T-helper 1 cell treated with Interleukin-12 subunit alpha and Interleukin-12 subunit beta and Interleukin-4 antibody, amounts not matched to agents 30 μg/mL and 1 μg/mL, for 36 hours (primary cell): ENCODE measurements around the gene KLHDC10.
"Not testable (repeated sequence)": the region's sequence is repeated elsewhere in the genome, so short reads cannot be mapped to it uniquely, and the experiment has no call there.

Source experiments
- H3K27ac Mint-ChIP-seq: one replicate; pipeline ENCODE4 v1.8.0; 2021; ENCODE audit warnings: mild to moderate bottlenecking, mixed read lengths
- H3K27me3 Mint-ChIP-seq: one replicate; pipeline ENCODE4 v1.8.0; 2021; ENCODE audit warnings: low read depth, mixed read lengths
- H3K36me3 Mint-ChIP-seq: one replicate; pipeline ENCODE4 v1.8.0; 2021; ENCODE audit warnings: low read depth, mixed read lengths
- H3K4me1 Mint-ChIP-seq: one replicate; pipeline ENCODE4 v1.8.0; 2021; ENCODE audit warnings: low read depth, mixed read lengths
- H3K4me3 Mint-ChIP-seq: one replicate; pipeline ENCODE4 v1.8.0; 2021; ENCODE audit warnings: mild to moderate bottlenecking, moderate library complexity, mixed read lengths
- H3K9me3 Mint-ChIP-seq: one replicate; pipeline ENCODE4 v1.8.0; 2021; ENCODE audit warnings: mixed read lengths

Gene KLHDC10

DNA sequence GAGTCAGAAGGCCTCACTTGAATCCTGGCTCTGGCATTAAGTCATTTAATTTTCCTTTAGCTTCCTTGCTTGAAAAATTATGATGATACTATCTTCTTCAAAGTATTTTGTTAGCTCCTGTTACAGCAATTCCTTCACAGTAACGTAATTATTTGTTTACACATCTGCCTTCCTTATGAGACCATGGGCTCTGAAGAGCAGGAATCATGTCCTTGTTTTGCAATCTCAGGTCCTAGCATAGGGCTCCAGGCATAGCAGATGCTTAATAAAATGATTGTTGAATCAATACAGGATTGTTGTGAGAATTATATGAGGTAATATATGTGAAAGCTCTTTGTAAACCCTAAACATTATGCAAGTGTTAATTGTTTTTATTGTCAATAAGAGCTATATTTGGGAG lies 25.5 kb downstream of the KLHDC10 start:
- H3K27me3 Mint-ChIP-seq = no peaks in the 10 kb centered on the region
- no peak overlapping the region for H3K4me3 Mint-ChIP-seq
- H3K36me3 Mint-ChIP-seq = peaks cover 3% of the 10 kb centered on the region
- H3K9me3 Mint-ChIP-seq = no peaks in the 10 kb centered on the region
- H3K27ac Mint-ChIP-seq = no peak overlapping the region
- peaks cover 2% of the 10 kb centered on the region for H3K4me1 Mint-ChIP-seq

GRCh38 chr7:130096243-130096827 lies 26.0 kb downstream of the KLHDC10 start:
- H3K27ac Mint-ChIP-seq = no peak overlapping the region
- no peak overlapping the region for H3K4me3 Mint-ChIP-seq
- peaks cover 2% of the 10 kb centered on the region for H3K4me1 Mint-ChIP-seq

GRCh38 chr7:130099331-130099730 lies 29.0 kb downstream of the KLHDC10 start:
- Mint-ChIP-seq H3K4me3 (no peak overlapping the region), H3K4me1 (no peaks in the 10 kb centered on the region)

More at GRCh38 chr7:130096243-130096827, 26.0 kb downstream of the KLHDC10 start:
- no peaks in the 10 kb centered on the region for H3K9me3 Mint-ChIP-seq
- no peaks in the 10 kb centered on the region for H3K27me3 Mint-ChIP-seq
- peaks cover 3% of the 10 kb centered on the region for H3K36me3 Mint-ChIP-seq

DNA sequence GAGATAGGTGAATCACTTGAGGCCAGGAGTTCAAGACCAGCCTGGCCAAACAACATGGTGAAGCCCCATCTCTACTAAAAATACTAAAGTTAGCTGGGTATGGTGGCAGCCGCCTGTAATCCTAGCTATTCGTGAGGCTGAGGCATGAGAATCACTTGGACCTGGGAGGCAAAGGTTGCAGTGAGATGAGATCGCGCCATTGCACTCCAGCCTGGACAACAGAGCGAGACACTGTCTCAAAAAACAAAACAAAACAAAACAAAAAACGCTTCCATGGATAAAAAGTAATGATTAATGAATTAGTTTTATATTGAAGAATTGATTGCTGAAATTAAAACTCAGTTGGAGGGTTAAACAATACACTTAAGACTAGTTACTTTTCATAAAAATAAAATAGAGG lies 32.3 kb downstream of the KLHDC10 start:
- no peak overlapping the region for H3K27ac Mint-ChIP-seq
- peaks cover 3% of the 10 kb centered on the region for H3K36me3 Mint-ChIP-seq
- no peaks in the 10 kb centered on the region for H3K27me3 Mint-ChIP-seq
- H3K4me3 Mint-ChIP-seq = no peak overlapping the region
- H3K4me1 Mint-ChIP-seq = no peaks in the 10 kb centered on the region
- H3K9me3 Mint-ChIP-seq = no peaks in the 10 kb centered on the region

More at GRCh38 chr7:130099331-130099730, 29.0 kb downstream of the KLHDC10 start:
- Mint-ChIP-seq H3K27ac (no peak overlapping the region), H3K9me3 (no peaks in the 10 kb centered on the region), H3K36me3 (peaks cover 3% of the 10 kb centered on the region), H3K27me3 (no peaks in the 10 kb centered on the region)

DNA sequence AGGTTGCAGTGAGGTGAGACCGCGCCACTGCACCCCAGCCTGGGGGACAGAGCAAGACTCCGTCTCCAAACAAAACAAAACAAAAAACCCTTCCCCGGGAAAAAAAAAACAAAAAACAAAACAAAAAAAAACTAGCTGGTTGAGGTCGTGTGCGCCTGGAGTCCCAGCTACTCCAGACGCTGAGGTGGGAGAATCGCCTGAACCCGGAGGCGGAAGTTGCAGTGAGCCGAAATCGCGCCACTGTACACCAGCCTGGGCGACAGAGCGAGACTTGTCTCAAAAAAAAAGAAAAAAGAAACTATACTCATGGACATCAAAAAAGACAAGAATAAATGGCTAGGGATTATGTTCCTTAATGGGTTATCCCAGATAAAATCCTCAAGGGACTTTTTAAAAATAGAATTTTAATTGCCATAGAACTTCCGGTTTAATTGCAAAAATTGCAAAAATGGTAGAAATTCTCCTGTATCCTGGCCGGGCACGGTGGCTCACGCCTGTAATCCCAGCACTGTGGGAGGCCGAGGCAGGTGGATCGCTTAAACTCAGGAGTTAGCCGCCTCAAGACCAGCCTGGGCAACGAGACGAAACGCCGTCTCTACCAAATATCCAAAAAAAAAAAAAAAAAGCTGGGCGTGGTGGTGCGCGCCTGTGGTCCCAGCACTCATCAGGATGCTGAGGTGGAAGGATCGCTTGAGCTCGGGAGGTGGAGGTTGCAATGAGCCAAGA lies 37.8 kb downstream of the KLHDC10 start:
- Mint-ChIP-seq H3K36me3 (no peaks in the 10 kb centered on the region), H3K4me1 (no peaks in the 10 kb centered on the region), H3K27ac (no peak overlapping the region), H3K27me3 (no peaks in the 10 kb centered on the region), H3K4me3 (no peak overlapping the region), H3K9me3 (no peaks in the 10 kb centered on the region)

GRCh38 chr7:130108809-130109208 lies 38.5 kb downstream of the KLHDC10 start:
- no peak overlapping the region for H3K4me3 Mint-ChIP-seq
- H3K27ac Mint-ChIP-seq = no peak overlapping the region
- no peaks in the 10 kb centered on the region for H3K4me1 Mint-ChIP-seq
- H3K36me3 Mint-ChIP-seq = no peaks in the 10 kb centered on the region
- H3K9me3 Mint-ChIP-seq = no peaks in the 10 kb centered on the region
- H3K27me3 Mint-ChIP-seq = no peaks in the 10 kb centered on the region

DNA sequence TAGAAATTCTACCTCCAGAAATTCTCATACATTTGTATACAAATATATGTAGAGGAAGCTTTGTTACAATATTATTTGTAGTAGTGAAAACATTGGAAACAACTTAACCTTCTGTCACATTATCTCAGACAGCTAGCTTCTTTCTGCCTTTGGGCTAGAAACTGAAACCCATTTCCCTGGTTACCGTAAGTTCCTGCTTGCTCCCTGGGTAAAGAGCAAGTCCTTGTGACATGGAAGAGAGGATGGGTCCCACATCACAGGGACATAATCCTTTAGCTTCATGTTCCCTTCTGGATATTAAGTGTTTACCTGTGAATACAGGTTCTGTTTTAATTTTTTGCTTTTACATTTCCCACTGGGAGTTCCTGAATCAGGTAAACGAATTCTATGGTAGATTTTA lies 41.8 kb downstream of the KLHDC10 start:
- Mint-ChIP-seq H3K27ac (no peak overlapping the region), H3K36me3 (peaks cover 3% of the 10 kb centered on the region), H3K4me1 (no peaks in the 10 kb centered on the region), H3K9me3 (no peaks in the 10 kb centered on the region), H3K27me3 (no peaks in the 10 kb centered on the region), H3K4me3 (no peak overlapping the region)

- peaks cover 5% of the 10 kb centered on the region for H3K36me3 Mint-ChIP-seq
- H3K4me3 Mint-ChIP-seq = no peak overlapping the region
- no peaks in the 10 kb centered on the region for H3K4me1 Mint-ChIP-seq
- H3K27ac Mint-ChIP-seq = no peak overlapping the region
- no peaks in the 10 kb centered on the region for H3K27me3 Mint-ChIP-seq
- no peaks in the 10 kb centered on the region for H3K9me3 Mint-ChIP-seq
These were observed 42.5 kb downstream of the KLHDC10 start for GRCh38 chr7:130112662-130113425.

GRCh38 chr7:130113426-130113805 lies 43.1 kb downstream of the KLHDC10 start:
- H3K27me3 Mint-ChIP-seq, H3K27ac Mint-ChIP-seq, H3K4me3 Mint-ChIP-seq, H3K9me3 Mint-ChIP-seq, H3K4me1 Mint-ChIP-seq, H3K36me3 Mint-ChIP-seq: not testable (repeated sequence)

- peaks cover 5% of the 10 kb centered on the region for H3K4me1 Mint-ChIP-seq
- H3K36me3 Mint-ChIP-seq = peaks cover 13% of the 10 kb centered on the region
- no peaks in the 10 kb centered on the region for H3K9me3 Mint-ChIP-seq
- H3K27me3 Mint-ChIP-seq = no peaks in the 10 kb centered on the region
- no peak overlapping the region for H3K27ac Mint-ChIP-seq
- H3K4me3 Mint-ChIP-seq = no peak overlapping the region
These were observed 43.6 kb downstream of the KLHDC10 start for GRCh38 chr7:130113887-130114286.

DNA sequence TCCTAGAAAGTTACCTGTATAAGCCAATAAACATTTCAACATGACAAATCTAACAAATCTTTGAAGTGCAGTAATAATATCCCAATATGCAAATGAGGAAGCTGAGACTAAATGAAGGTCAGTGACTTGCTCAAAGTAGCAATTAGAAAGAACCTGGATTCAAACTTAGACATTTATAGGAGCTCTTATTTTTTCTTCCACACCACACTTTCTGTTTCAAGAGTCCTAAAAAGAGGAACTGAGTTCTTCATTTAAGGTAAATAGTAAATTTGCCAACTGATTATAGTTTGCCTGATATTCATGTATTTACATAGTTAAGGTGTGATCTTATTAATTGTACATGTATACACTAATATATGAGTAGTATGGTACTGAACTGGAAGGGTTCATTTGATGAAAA lies 44.0 kb downstream of the KLHDC10 start:
- Mint-ChIP-seq H3K36me3 (peaks cover 13% of the 10 kb centered on the region), H3K27me3 (no peaks in the 10 kb centered on the region), H3K9me3 (no peaks in the 10 kb centered on the region), H3K4me1 (peaks cover 5% of the 10 kb centered on the region), H3K4me3 (no peak overlapping the region), H3K27ac (no peak overlapping the region)

- Mint-ChIP-seq H3K27me3 (no peaks in the 10 kb centered on the region), H3K27ac (no peak overlapping the region), H3K36me3 (peaks cover 13% of the 10 kb centered on the region), H3K9me3 (no peaks in the 10 kb centered on the region), H3K4me1 (peaks cover 5% of the 10 kb centered on the region), H3K4me3 (no peak overlapping the region)
These were observed 44.4 kb downstream of the KLHDC10 start for GRCh38 chr7:130114776-130115175.

DNA sequence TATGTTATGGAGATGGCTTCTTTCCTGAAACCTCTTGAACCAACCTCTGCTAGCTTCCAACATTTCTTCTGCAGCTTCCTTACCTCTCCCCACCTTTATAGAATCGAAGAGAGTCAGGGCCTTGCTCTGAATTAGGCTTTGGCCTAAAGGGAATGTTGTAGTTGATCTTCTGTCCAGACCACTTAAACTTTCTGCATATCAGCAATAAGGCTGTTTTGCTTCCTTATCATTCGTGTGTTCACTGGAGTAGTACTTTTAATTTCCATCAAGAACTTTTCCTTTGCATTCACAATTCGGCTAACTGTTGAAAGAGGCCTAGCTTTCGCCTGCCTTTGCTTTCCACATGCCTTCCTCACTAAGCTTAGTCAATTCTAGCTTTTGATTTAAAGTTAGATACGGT lies 48.0 kb downstream of the KLHDC10 start:
- Mint-ChIP-seq H3K27me3 (no peaks in the 10 kb centered on the region), H3K27ac (no peak overlapping the region), H3K4me3 (no peak overlapping the region), H3K4me1 (peaks cover 12% of the 10 kb centered on the region), H3K9me3 (no peaks in the 10 kb centered on the region), H3K36me3 (peaks cover 33% of the 10 kb centered on the region)

GRCh38 chr7:130118801-130119200 lies 48.5 kb downstream of the KLHDC10 start:
- Mint-ChIP-seq H3K4me3 (no peak overlapping the region), H3K27me3 (no peaks in the 10 kb centered on the region), H3K27ac (no peak overlapping the region), H3K36me3 (peaks cover 34% of the 10 kb centered on the region), H3K9me3 (no peaks in the 10 kb centered on the region), H3K4me1 (peaks cover 12% of the 10 kb centered on the region)

DNA sequence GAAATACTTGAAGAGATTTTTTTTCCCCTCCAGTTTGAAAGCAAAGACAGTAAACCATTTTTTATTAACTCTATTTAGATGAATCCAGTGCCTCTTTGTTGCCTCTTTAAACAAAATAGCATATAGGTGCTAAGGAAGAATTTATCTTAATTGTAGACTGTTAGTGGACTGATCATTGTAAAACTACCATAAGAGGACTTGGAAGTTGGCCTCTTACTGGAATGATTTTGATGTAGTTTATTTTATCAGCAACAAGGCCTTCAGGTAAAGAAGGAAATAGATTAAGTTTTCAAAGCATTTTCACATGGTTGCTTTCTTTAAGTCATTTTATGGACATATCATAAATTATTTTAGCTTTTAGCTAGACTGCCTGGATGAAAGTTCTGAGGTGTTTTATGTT lies 53.2 kb downstream of the KLHDC10 start:
- Mint-ChIP-seq H3K4me1 (peaks cover 9% of the 10 kb centered on the region), H3K27ac (no peak overlapping the region), H3K4me3 (no peak overlapping the region), H3K9me3 (no peaks in the 10 kb centered on the region), H3K27me3 (no peaks in the 10 kb centered on the region), H3K36me3 (peaks cover 43% of the 10 kb centered on the region)
